Skeletal muscle satellite cell (primary cell): ENCODE data around the gene PPFIA1.

Experiments used
- H3K27me3 ChIP-seq: 2 replicates; pipeline ENCODE4 v1.7.0; 2013; ENCODE audit warnings: low read length; ENCODE audit not compliant: control insufficient read depth, insufficient read depth
- H3K36me3 ChIP-seq: 2 replicates; pipeline ENCODE4 v1.7.0; 2013; ENCODE audit warnings: mild to moderate bottlenecking, control low read depth, low read length; ENCODE audit not compliant: insufficient read depth
- H3K4me1 ChIP-seq: 2 replicates; pipeline ENCODE4 v1.7.0; 2013; ENCODE audit warnings: low read length; ENCODE audit not compliant: control insufficient read depth, insufficient read depth
- H3K4me2 ChIP-seq: 2 replicates; pipeline ENCODE4 v1.7.0; 2013; ENCODE audit warnings: mild to moderate bottlenecking, low read length
- H3K4me3 ChIP-seq: 2 replicates; pipeline ENCODE4 v1.7.0; 2013; ENCODE audit warnings: low read length
- H3K9ac ChIP-seq: 2 replicates; pipeline ENCODE4 v1.7.0; 2013; ENCODE audit warnings: mild to moderate bottlenecking, low read depth, low read length, moderate library complexity
- H3K9me3 ChIP-seq: replicated peaks from 2 replicates; pipeline ENCODE4 v1.7.0; 2013; ENCODE audit warnings: mild to moderate bottlenecking, control low read depth, low read length

The PPFIA1 gene

DNA sequence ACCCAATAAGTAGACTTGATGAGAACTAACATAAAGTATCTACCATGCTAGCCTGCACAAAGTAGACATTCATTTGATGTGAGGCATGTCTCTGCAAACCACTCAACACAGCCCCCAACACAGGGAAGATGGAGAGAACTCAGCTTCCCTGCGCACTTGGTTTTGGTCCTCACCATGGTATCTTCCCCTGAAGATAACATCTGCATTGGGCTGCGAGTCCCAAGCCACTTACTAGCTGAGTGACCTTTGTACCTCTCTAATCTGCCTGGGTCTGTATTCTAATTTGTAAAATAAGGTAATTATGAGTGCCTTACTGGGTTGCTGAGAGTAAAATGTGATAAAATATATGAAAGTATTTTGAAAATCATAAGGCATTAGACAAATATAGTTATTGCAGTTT is 30.7 kb downstream of the PPFIA1 start:
- no peak overlapping the region for H3K9ac ChIP-seq
- no peaks in the 10 kb centered on the region for H3K27me3 ChIP-seq
- H3K4me3 ChIP-seq = no peak overlapping the region
- H3K4me1 ChIP-seq = peaks cover 51% of the 10 kb centered on the region
- H3K9me3 ChIP-seq = no peaks in the 10 kb centered on the region
- peaks cover 13% of the 10 kb centered on the region for H3K36me3 ChIP-seq
- H3K4me2 ChIP-seq = no peak overlapping the region

DNA sequence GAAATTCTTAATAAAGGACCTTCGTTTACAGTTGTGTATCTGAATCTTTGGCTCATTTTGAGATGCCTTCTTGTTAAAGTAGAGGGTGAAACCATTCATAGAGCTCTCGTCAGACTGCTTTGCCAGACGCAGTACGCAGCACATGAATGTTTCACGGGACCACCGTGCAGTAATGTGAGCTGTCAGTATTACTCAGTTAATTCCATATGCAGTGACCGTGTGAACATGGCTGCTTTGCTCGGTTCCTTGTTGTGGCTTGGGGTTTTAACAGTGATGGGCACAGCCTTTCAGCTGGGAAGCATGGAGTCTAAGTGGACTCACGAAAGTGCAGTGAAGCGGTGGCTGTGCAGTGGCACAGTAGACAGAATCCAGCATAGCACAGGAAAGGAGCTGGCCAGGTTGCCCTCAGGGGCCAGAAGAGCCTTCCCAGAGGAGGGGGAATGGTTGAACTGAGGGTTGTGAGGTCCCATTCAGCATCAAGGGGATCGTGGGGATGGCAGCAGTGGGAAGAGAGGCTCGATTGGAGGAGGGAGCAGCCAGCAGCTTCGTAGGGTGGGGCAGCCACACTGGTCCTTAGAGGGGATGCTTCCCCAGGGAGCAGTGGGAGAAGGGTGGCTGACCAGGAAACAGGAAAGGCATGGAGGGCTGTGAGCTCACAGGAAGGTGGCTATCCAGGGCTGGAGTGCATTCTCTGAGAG is 31.4 kb downstream of the PPFIA1 start:
- H3K27me3 ChIP-seq = no peaks in the 10 kb centered on the region
- H3K9ac ChIP-seq = no peak overlapping the region
- H3K9me3 ChIP-seq = no peaks in the 10 kb centered on the region
- no peak overlapping the region for H3K4me2 ChIP-seq
- peaks cover 13% of the 10 kb centered on the region for H3K36me3 ChIP-seq
- no peak overlapping the region for H3K4me3 ChIP-seq
- peaks cover 52% of the 10 kb centered on the region for H3K4me1 ChIP-seq

DNA sequence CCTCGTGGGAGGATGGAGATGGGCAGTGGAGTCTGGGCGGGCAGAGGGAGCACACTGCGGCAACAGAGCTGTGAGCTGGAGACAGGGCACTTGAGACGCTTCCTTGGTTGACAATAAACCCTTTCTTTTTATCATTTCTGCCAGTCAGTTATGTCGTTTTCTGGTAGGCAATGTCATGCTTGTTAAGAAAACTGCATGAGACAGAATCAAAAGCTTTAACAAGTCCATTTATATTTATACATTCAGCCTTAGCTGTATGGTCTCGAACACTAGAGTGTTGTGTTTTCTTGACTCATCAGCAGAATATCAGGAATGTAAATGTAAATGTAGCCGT is 31.9 kb downstream of the PPFIA1 start:
- no peak overlapping the region for H3K4me2 ChIP-seq
- H3K4me3 ChIP-seq = no peak overlapping the region
- no peak overlapping the region for H3K9ac ChIP-seq
- H3K36me3 ChIP-seq = peaks cover 10% of the 10 kb centered on the region
- H3K27me3 ChIP-seq = no peaks in the 10 kb centered on the region
- peaks cover 52% of the 10 kb centered on the region for H3K4me1 ChIP-seq
- no peaks in the 10 kb centered on the region for H3K9me3 ChIP-seq

DNA sequence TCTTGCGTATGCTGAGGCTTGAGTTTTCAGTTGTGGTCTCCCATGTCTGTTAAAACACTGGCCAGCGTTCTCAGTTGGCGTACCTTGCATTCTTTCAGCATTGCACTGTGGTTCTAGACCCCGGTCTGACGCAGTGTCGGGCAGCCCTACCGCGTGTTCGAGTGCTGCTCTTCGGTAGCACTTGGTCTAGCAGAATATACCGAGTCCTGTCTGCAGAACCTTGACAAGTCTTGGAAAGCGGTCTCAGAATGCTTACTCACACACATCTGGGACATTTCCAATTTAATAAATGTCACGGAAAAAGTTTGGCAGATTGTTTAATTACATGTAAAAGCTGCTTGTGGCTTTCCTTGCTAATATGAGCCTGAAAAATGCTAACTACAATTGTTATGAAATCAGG is 32.6 kb downstream of the PPFIA1 start:
- H3K36me3 ChIP-seq = peaks cover 10% of the 10 kb centered on the region
- peaks cover 51% of the 10 kb centered on the region for H3K4me1 ChIP-seq
- no peaks in the 10 kb centered on the region for H3K27me3 ChIP-seq
- no peak overlapping the region for H3K4me2 ChIP-seq
- H3K9me3 ChIP-seq = no peaks in the 10 kb centered on the region
- H3K4me3 ChIP-seq = no peak overlapping the region
- H3K9ac ChIP-seq = no peak overlapping the region

DNA sequence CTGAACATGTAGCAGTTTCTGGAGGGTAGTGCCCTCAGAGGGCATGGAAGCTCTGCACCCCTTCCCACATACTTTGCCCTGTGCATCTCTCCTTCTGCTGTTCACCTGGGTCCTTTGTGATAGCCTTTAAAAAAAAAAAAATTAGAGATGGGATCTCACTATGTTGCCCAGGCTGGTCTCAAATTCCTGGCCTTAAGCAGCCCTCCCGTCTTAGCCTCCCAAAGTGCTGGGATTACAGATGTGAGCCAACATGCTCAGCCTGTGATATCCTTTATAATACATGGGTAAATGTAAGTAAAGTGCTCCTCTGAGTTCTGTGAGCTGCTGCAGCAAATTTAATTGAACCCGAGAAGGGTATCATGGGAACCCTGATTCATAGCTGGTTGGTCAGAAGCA is 33.7 kb downstream of the PPFIA1 start:
- H3K27me3 ChIP-seq = no peaks in the 10 kb centered on the region
- H3K9me3 ChIP-seq = no peaks in the 10 kb centered on the region
- no peak overlapping the region for H3K4me2 ChIP-seq
- H3K9ac ChIP-seq = no peak overlapping the region
- H3K4me1 ChIP-seq = peaks cover 46% of the 10 kb centered on the region
- H3K4me3 ChIP-seq = no peak overlapping the region
- peaks cover 8% of the 10 kb centered on the region for H3K36me3 ChIP-seq

DNA sequence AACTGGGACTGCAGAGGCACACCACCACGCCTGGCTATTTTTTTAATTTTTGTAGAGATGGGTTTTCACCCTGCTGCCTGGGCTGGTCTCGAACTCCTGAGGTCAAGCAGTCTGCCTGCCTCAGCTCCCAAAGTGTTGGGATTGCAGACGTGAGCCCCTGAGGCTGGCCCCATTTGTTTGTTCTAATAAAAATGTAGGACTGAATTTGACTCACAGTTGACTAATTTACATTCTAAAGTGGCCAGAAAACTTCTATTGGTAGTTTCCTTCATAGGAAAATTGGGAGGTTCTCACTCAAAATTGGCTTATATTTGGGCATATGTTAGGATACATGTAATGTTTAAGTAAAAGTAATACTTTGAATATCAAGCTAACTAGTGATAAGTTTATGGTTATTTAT is 35.0 kb downstream of the PPFIA1 start:
- H3K9ac ChIP-seq = no peak overlapping the region
- peaks cover 46% of the 10 kb centered on the region for H3K4me1 ChIP-seq
- H3K27me3 ChIP-seq = no peaks in the 10 kb centered on the region
- H3K36me3 ChIP-seq = peaks cover 3% of the 10 kb centered on the region
- no peaks in the 10 kb centered on the region for H3K9me3 ChIP-seq
- H3K4me3 ChIP-seq = no peak overlapping the region
- H3K4me2 ChIP-seq = no peak overlapping the region

DNA sequence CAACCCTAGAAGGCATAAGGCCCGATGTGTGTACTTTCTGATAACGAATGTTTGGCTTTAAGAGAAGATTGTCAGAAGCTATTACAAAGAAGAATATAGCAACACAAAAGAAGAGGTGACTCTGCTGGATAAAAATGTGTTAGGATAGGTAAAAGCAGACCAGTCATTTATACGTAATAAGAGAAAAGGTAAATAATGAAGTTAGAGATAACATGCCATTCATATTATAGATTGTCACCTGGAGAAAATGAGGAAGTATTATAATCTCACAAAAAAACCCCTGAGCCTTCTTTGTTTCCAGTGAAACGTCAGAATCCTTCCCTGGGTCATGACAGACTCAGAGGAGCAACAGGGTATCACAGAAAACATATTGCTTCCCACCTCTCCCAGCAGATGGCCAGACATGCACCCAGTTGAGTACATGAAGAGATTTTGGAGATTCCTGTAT is 36.1 kb downstream of the PPFIA1 start:
- peaks cover 46% of the 10 kb centered on the region for H3K4me1 ChIP-seq
- H3K4me3 ChIP-seq = no peak overlapping the region
- no peaks in the 10 kb centered on the region for H3K27me3 ChIP-seq
- H3K9ac ChIP-seq = no peak overlapping the region
- H3K4me2 ChIP-seq = no peak overlapping the region
- peaks cover 7% of the 10 kb centered on the region for H3K36me3 ChIP-seq
- no peaks in the 10 kb centered on the region for H3K9me3 ChIP-seq

DNA sequence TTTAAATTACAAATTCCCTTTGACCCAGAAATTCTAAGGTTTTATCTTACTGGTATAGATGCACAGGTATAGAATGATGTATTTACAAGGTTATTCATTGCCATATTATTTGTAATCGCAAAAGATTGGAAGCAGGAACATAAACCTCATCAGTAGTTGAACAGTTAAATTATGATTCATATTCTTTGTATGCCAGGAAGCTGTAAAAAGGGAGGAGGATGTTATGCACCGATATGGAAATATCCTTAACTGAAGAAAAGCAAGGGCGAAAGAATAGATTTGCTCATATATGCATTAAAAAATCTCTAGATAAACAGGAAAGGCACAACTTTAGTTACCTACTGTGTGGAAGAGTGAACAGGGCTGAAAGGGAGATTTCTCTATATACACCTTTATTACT is 36.7 kb downstream of the PPFIA1 start:
- no peak overlapping the region for H3K4me3 ChIP-seq
- H3K27me3 ChIP-seq = no peaks in the 10 kb centered on the region
- H3K9ac ChIP-seq = peak overlapping the region; percentile 5
- no peaks in the 10 kb centered on the region for H3K9me3 ChIP-seq
- peaks cover 43% of the 10 kb centered on the region for H3K4me1 ChIP-seq
- peak overlapping the region; percentile 48 for H3K4me2 ChIP-seq
- H3K36me3 ChIP-seq = peaks cover 7% of the 10 kb centered on the region

DNA sequence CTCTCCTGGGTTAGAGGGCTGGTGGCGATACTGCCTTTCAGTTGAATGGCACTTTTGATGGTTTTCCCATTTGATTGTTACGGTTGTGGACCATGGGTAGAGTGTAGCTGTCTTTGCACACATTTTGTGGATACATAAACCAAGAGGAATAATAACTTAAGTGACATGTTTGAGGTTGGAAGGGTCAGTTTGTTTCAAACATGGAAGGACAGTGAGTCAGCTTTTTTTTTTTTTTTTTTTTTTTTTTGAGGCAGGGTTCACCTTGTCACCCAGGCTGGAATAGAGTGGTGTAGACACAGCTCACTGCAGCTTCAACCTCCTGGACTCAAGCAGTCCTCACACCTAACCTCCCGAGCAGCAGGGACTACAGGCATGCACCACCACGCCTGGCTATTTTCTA is 41.1 kb downstream of the PPFIA1 start:
- H3K36me3 ChIP-seq = peaks cover 7% of the 10 kb centered on the region
- no peaks in the 10 kb centered on the region for H3K27me3 ChIP-seq
- no peaks in the 10 kb centered on the region for H3K9me3 ChIP-seq
- no peak overlapping the region for H3K9ac ChIP-seq
- H3K4me1 ChIP-seq = peaks cover 12% of the 10 kb centered on the region
- H3K4me3 ChIP-seq = no peak overlapping the region
- H3K4me2 ChIP-seq = no peak overlapping the region

DNA sequence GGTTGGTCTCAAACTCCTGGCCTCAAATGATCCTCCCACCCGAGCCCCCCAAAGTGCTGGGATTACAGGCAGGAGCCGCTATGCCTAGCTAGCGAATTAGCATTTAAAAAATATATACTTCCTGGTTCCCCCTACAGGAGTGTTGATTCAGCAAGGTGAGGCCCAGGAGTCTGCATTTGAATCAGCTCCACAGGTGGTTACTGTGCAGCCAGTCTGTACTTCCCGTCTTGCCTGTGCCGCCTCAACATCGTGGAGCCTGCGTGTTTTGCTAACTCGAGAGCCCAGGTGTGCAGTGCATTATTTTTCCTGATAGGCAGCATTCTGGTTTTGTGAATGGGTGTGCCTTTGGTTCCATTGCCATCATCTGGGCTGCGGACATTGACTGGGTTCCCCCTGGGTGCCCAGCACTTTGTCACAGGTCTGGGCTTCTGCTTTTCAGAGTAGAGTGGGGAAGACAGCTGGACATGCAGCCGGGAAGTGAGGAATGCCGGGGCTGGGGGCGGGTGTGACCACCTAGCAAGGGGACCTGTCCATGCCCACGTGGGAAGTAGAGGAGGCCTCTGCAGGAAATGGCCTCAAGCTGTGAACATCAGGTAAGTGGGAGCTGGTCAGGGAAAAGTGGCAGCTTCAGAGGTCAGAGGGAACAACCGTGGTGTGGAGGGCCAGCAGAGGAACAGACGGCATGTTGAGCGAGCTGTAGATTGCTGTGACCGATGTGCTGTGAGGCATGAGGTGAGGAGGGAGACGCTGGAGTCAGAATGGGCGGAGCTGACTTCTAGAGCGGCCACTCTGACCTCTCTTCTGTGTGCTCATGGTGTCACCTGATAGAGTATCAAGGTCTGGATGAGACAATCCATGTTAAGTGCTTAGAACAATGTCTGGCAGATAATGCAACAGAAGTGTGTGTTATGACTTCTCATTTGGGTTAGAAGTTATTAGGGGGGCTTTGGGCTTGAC is 42.2 kb downstream of the PPFIA1 start:
- Histone ChIP-seq H3K9me3 (no peaks in the 10 kb centered on the region), H3K4me1 (peaks cover 2% of the 10 kb centered on the region), H3K36me3 (peaks cover 7% of the 10 kb centered on the region), H3K27me3 (no peaks in the 10 kb centered on the region), H3K4me2 (no peak overlapping the region), H3K9ac (no peak overlapping the region), H3K4me3 (no peak overlapping the region)

DNA sequence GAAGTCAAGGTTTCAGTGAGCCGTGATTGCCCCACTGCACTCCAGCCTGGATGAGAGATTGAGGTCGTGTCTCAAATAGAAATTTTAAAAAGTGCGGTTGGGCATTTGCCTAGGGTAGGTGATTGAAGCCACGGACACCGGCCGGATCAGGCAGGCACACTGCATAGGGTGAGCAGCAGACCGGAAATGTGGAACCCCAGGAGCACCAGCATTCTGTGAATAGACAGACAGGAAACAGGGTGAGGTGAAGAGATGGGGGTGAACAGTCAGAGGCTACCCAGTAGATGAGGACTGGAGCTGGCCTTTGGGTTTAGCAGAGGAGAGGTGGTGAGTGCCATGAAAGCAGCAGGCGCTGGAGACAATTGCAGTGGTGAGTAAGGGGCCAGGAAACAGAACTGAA is 43.5 kb downstream of the PPFIA1 start:
- H3K9ac ChIP-seq = no peak overlapping the region
- H3K4me1 ChIP-seq = no peaks in the 10 kb centered on the region
- H3K27me3 ChIP-seq = no peaks in the 10 kb centered on the region
- H3K4me2 ChIP-seq = no peak overlapping the region
- peaks cover 4% of the 10 kb centered on the region for H3K36me3 ChIP-seq
- no peak overlapping the region for H3K4me3 ChIP-seq
- H3K9me3 ChIP-seq = no peaks in the 10 kb centered on the region
